Nephron progenitor cell (in vitro differentiated cells): ENCODE results near the gene ANAPC2.

Experiments used
- DNase-seq: peaks from one replicate; pipeline ENCODE4 v3.0.0; 2021
- H3K27ac Mint-ChIP-seq: 2 replicates; pipeline ENCODE4 v1.8.0; 2021; ENCODE audit warnings: mild to moderate bottlenecking, moderate library complexity, mixed read lengths
- H3K27me3 Mint-ChIP-seq: 2 replicates; pipeline ENCODE4 v1.8.0; 2021; ENCODE audit warnings: mild to moderate bottlenecking, low read depth, mixed read lengths; ENCODE audit not compliant: poor library complexity
- H3K36me3 Mint-ChIP-seq: 2 replicates; pipeline ENCODE4 v1.8.0; 2021; ENCODE audit warnings: low read depth, mixed read lengths
- H3K4me1 Mint-ChIP-seq: 2 replicates; pipeline ENCODE4 v1.8.0; 2021; ENCODE audit warnings: mixed read lengths
- H3K4me3 Mint-ChIP-seq: 2 replicates; pipeline ENCODE4 v1.8.0; 2021; ENCODE audit warnings: mild to moderate bottlenecking, moderate library complexity, mixed read lengths
- H3K9me3 Mint-ChIP-seq: 2 replicates; pipeline ENCODE4 v1.8.0; 2021; ENCODE audit warnings: mild to moderate bottlenecking, moderate library complexity, mixed read lengths
- CTCF ChIP-seq: fragments of 200-600 bp; sonication (generic); IDR thresholded peaks from 2 replicates; pipeline ENCODE4 v1.5.0; 2021; ENCODE audit warnings: antibody characterized with exemption

Gene ANAPC2

GRCh38 chr9:137166380-137167229 is 21.8 kb downstream of the ANAPC2 start:
- Mint-ChIP-seq H3K4me1 (no peaks in the 10 kb centered on the region), H3K27me3 (peaks cover 94% of the 10 kb centered on the region), H3K9me3 (no peaks in the 10 kb centered on the region), H3K36me3 (no peaks in the 10 kb centered on the region), H3K4me3 (no peak overlapping the region), H3K27ac (no peak overlapping the region)
- no peak for DNase-seq
- no peak for TF ChIP-seq CTCF

GRCh38 chr9:137165250-137165836 is 23.0 kb downstream of the ANAPC2 start:
- Mint-ChIP-seq H3K27ac (no peak overlapping the region), H3K27me3 (peaks cover 94% of the 10 kb centered on the region), H3K4me3 (no peak overlapping the region), H3K9me3 (no peaks in the 10 kb centered on the region), H3K4me1 (no peaks in the 10 kb centered on the region), H3K36me3 (no peaks in the 10 kb centered on the region)
- DNase-seq = no peak
- TF ChIP-seq CTCF = no peak

- Mint-ChIP-seq H3K27ac (no peak overlapping the region), H3K9me3 (no peaks in the 10 kb centered on the region), H3K36me3 (no peaks in the 10 kb centered on the region), H3K4me3 (no peak overlapping the region), H3K4me1 (no peaks in the 10 kb centered on the region), H3K27me3 (peaks cover 95% of the 10 kb centered on the region)
- no peak for TF ChIP-seq CTCF
- DNase-seq = no peak
Measured at GRCh38 chr9:137164370-137165249, 23.8 kb downstream of the ANAPC2 start.

GRCh38 chr9:137163805-137164204 is 24.6 kb downstream of the ANAPC2 start:
- no peak for DNase-seq
- H3K4me3 Mint-ChIP-seq = peak overlapping the region; percentile 71
- no peak overlapping the region for H3K27ac Mint-ChIP-seq
- no peaks in the 10 kb centered on the region for H3K36me3 Mint-ChIP-seq
- no peaks in the 10 kb centered on the region for H3K9me3 Mint-ChIP-seq
- H3K4me1 Mint-ChIP-seq = no peaks in the 10 kb centered on the region
- H3K27me3 Mint-ChIP-seq = peaks cover 100% of the 10 kb centered on the region
- no peak for TF ChIP-seq CTCF

- H3K27me3 Mint-ChIP-seq = peaks cover 100% of the 10 kb centered on the region
- DNase-seq = no peak
- no peak for TF ChIP-seq CTCF
- H3K36me3 Mint-ChIP-seq = no peaks in the 10 kb centered on the region
- no peak overlapping the region for H3K27ac Mint-ChIP-seq
- no peaks in the 10 kb centered on the region for H3K4me1 Mint-ChIP-seq
- H3K4me3 Mint-ChIP-seq = peak overlapping the region; percentile 71
- H3K9me3 Mint-ChIP-seq = no peaks in the 10 kb centered on the region
Measured at GRCh38 chr9:137163365-137163715, 25.0 kb downstream of the ANAPC2 start.
